Vagina (tissue), 2 donors: ENCODE data around the gene BAIAP2L1. TPM values are rescaled to one million over a fixed set of nuclear protein-coding genes. Genes with fewer than 3 reads are reported as not detected.

Source experiments
- DNase-seq, 2 donors: peaks; one replicate each; pipeline ENCODE4 v3.0.0-alpha.2; 2017; ENCODE audit errors: extremely low spot score in 2 of 2
- H3K27ac ChIP-seq: fragments of 200-600 bp; sonication (generic); one replicate; pipeline ENCODE4 v1.5.1; 2019
- H3K27me3 ChIP-seq: fragments of 200-600 bp; sonication (generic); one replicate; pipeline ENCODE4 v1.5.1; 2019
- H3K36me3 ChIP-seq, 2 donors: fragments of 200-600 bp; sonication (generic); one replicate each; pipeline ENCODE4 v1.5.1; 2017 to 2019
- H3K4me1 ChIP-seq: fragments of 200-600 bp; sonication (generic); one replicate; pipeline ENCODE4 v1.5.1; 2019
- H3K4me3 ChIP-seq, 2 donors: fragments of 200-600 bp; sonication (generic); 1 replicate in 1 of 2; 2 replicates in 1 of 2; pipeline ENCODE4 v1.5.1; 2016 to 2019
- H3K9me3 ChIP-seq: fragments of 200-600 bp; sonication (generic); one replicate; pipeline ENCODE4 v1.5.1; 2019
- CTCF ChIP-seq, 3 experiments: fragments of 450-650 bp in 2 of 3; fragments of 200-600 bp in 1 of 3; sonication (generic) in 1 of 3; IDR thresholded peaks; one replicate each; pipeline ENCODE4 v1.5.1; 2017 to 2019; ENCODE audit warnings: antibody characterized with exemption in 3 of 3, mild to moderate bottlenecking in 2 of 3, moderate library complexity in 2 of 3
- POLR2A ChIP-seq, 2 donors: fragments of 450-650 bp; IDR thresholded peaks; one replicate each; pipeline ENCODE4 v1.6.1; 2017; ENCODE audit warnings: antibody characterized with exemption in 2 of 2, mild to moderate bottlenecking in 2 of 2, moderate library complexity in 2 of 2
- POLR2AphosphoS5 ChIP-seq, 2 donors: sonication (generic); formaldehyde crosslinking; IDR thresholded peaks; one replicate each; pipeline ENCODE4 v1.9.0; 2017; ENCODE audit warnings: antibody characterized with exemption in 2 of 2, mild to moderate bottlenecking in 2 of 2, low read depth in 1 of 2; ENCODE audit not compliant: insufficient read depth in 1 of 2
- intact Hi-C: fragments of 100-400 bp; cut with DNase I; formaldehyde crosslinking; loops from one replicate; pipeline ENCODE4 v1.15.1; 2023
- total RNA-seq: library from RNA; depleted of rRNA; stranded (reverse); fragments of >200 nt; gene quantifications from one replicate; pipeline ENCODE4 v1.2.3, GENCODE V29; 2016

The BAIAP2L1 gene
- total RNA-seq, 1 donor from 2014 or later = 17.2 TPM

- intact Hi-C loops = no loop called here
- H3K4me3 ChIP-seq = no peak overlapping the region
- no peaks in the 10 kb centered on the region for H3K27me3 ChIP-seq
- TF ChIP-seq CTCF (IDR thresholded peaks at IDR 0.05) (no peak), POLR2AphosphoS5 (IDR thresholded peaks at IDR 0.05; ENCODE audit: insufficient read depth in 1 of 2, low read depth in 1 of 2) (no peak), POLR2A (IDR thresholded peaks at IDR 0.05) (no peak)
- peaks cover 0 to 5% of the 10 kb centered on the region in 2 donors for H3K36me3 ChIP-seq
- no peaks in the 10 kb centered on the region for H3K4me1 ChIP-seq
- DNase-seq = no peak
- H3K27ac ChIP-seq = no peak overlapping the region
- no peaks in the 10 kb centered on the region for H3K9me3 ChIP-seq
These were observed 94.8 kb downstream of the BAIAP2L1 start for GRCh38 chr7:98305951-98306535.

GRCh38 chr7:98303906-98304305, 97.0 kb downstream of the BAIAP2L1 start:
- TF ChIP-seq POLR2A (IDR thresholded peaks at IDR 0.05) (no peak), CTCF (IDR thresholded peaks at IDR 0.05) (no peak), POLR2AphosphoS5 (IDR thresholded peaks at IDR 0.05; ENCODE audit: insufficient read depth in 1 of 2, low read depth in 1 of 2) (no peak)
- Histone ChIP-seq H3K4me1 (no peaks in the 10 kb centered on the region), H3K4me3 (no peak overlapping the region), H3K27me3 (no peaks in the 10 kb centered on the region), H3K9me3 (no peaks in the 10 kb centered on the region), H3K27ac (no peak overlapping the region), H3K36me3 (peaks cover 0 to 5% of the 10 kb centered on the region in 2 donors)
- DNase-seq = no peak
- intact Hi-C loops = no loop called here

GRCh38 chr7:98303176-98303865, 97.6 kb downstream of the BAIAP2L1 start:
- H3K9me3 ChIP-seq = no peaks in the 10 kb centered on the region
- TF ChIP-seq POLR2A (IDR thresholded peaks at IDR 0.05) = no peak
- TF ChIP-seq CTCF (IDR thresholded peaks at IDR 0.05) = no peak
- TF ChIP-seq POLR2AphosphoS5 (IDR thresholded peaks at IDR 0.05; ENCODE audit: insufficient read depth in 1 of 2, low read depth in 1 of 2) = no peak
- H3K27ac ChIP-seq = no peak overlapping the region
- peaks cover 0 to 5% of the 10 kb centered on the region in 2 donors for H3K36me3 ChIP-seq
- no peaks in the 10 kb centered on the region for H3K4me1 ChIP-seq
- intact Hi-C loops = no loop called here
- no peak overlapping the region for H3K4me3 ChIP-seq
- no peaks in the 10 kb centered on the region for H3K27me3 ChIP-seq
- DNase-seq = no peak

GRCh38 chr7:98301693-98302470, 99.0 kb downstream of the BAIAP2L1 start:
- TF ChIP-seq POLR2AphosphoS5 (IDR thresholded peaks at IDR 0.05; ENCODE audit: insufficient read depth in 1 of 2, low read depth in 1 of 2) (no peak), CTCF (IDR thresholded peaks at IDR 0.05) (no peak), POLR2A (IDR thresholded peaks at IDR 0.05) (no peak)
- no peak for DNase-seq
- H3K4me1 ChIP-seq = no peaks in the 10 kb centered on the region
- H3K9me3 ChIP-seq = no peaks in the 10 kb centered on the region
- H3K27me3 ChIP-seq = no peaks in the 10 kb centered on the region
- no peak overlapping the region for H3K27ac ChIP-seq
- intact Hi-C loops = no loop called here
- no peak overlapping the region for H3K4me3 ChIP-seq
- H3K36me3 ChIP-seq = no peaks in the 10 kb centered on the region
